AG10803 (cell line): ENCODE results near the gene MRS2.
A peak's percentile ranks its signal among the peaks of the same experiment; 100 is the strongest.

Source experiments
- DNase-seq: peaks from one replicate; pipeline ENCODE4 v3.0.0; 2010; ENCODE audit warnings: low read depth
- H3K4me3 ChIP-seq: 2 replicates; pipeline ENCODE4 v1.5.1; 2011; ENCODE audit warnings: mild to moderate bottlenecking, low read length, control low read depth
- TF ChIP-seq, protein P1 (sequence below): conservative IDR thresholded peaks from 2 replicates; pipeline ENCODE4 v1.5.1; 2011; ENCODE audit warnings: mild to moderate bottlenecking, low read length, control low read depth, inconsistent platforms

MRS2 gene, protein sequence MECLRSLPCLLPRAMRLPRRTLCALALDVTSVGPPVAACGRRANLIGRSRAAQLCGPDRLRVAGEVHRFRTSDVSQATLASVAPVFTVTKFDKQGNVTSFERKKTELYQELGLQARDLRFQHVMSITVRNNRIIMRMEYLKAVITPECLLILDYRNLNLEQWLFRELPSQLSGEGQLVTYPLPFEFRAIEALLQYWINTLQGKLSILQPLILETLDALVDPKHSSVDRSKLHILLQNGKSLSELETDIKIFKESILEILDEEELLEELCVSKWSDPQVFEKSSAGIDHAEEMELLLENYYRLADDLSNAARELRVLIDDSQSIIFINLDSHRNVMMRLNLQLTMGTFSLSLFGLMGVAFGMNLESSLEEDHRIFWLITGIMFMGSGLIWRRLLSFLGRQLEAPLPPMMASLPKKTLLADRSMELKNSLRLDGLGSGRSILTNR

DNA sequence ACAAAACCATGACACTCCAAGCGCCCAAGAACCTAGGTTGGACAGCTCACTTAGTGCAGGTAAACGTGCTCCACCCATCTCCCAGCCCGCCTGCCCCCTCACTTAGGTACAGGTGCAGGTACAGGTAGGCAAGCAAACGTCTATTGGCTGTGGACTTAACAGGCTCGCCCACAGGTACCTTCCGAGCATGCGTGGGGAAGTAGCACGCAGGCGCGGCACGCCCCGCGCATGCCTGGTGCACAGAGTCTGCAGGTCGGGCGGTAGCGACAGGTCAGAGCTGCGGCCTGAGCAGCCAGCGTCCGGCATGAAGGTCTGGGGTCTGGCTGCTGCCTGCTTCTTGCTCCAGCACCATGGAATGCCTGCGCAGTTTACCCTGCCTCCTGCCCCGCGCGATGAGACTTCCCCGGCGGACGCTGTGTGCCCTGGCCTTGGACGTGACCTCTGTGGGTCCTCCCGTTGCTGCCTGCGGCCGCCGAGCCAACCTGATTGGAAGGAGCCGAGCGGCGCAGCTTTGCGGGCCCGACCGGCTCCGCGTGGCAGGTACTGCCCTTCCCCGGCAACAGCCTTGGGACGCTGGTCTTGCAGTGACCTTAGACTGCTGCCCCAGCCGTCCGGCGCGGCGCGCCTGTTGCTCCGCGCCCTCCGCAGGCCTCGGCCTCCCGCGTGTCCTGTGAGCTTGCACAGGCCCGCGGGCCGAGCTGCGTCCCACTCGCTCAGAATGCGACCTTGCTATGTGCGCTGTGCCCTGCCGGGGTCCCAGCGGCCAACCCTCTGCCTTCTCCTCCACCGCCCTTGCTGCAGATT, at the start of gene MRS2:
Gene MRS2 (plus strand): TSS at position 240 of the 804 bp plus-strand sequence. CDS start 111 bp downstream, at position 351.
- TF ChIP-seq, protein P1, sequence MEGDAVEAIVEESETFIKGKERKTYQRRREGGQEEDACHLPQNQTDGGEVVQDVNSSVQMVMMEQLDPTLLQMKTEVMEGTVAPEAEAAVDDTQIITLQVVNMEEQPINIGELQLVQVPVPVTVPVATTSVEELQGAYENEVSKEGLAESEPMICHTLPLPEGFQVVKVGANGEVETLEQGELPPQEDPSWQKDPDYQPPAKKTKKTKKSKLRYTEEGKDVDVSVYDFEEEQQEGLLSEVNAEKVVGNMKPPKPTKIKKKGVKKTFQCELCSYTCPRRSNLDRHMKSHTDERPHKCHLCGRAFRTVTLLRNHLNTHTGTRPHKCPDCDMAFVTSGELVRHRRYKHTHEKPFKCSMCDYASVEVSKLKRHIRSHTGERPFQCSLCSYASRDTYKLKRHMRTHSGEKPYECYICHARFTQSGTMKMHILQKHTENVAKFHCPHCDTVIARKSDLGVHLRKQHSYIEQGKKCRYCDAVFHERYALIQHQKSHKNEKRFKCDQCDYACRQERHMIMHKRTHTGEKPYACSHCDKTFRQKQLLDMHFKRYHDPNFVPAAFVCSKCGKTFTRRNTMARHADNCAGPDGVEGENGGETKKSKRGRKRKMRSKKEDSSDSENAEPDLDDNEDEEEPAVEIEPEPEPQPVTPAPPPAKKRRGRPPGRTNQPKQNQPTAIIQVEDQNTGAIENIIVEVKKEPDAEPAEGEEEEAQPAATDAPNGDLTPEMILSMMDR, result no peak
- DNase-seq, result peak; percentile 68
- peak within 1 kb of the TSS; percentile 95 for H3K4me3 ChIP-seq

DNA sequence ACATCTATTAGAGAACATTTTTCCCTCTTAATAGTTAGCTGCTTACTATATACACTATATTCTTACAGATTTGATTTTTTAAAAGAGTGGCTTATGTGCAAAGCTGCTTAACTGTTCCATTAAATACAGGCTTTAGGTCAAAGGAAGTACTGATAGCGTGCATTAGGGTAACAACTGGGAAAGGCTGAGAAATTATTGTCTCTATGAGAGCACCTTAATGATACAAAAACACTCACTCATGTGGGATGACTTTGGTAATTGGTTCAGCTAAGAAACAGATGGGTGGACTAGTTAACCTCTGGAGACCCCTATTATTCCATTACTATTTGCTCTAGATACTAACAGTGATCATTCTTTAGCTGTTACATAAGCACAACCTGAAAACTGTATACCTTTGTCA, 48.9 kb upstream of the MRS2 start:
- no peak overlapping the region for H3K4me3 ChIP-seq
- TF ChIP-seq, protein P1, result no peak
- no peak for DNase-seq

DNA sequence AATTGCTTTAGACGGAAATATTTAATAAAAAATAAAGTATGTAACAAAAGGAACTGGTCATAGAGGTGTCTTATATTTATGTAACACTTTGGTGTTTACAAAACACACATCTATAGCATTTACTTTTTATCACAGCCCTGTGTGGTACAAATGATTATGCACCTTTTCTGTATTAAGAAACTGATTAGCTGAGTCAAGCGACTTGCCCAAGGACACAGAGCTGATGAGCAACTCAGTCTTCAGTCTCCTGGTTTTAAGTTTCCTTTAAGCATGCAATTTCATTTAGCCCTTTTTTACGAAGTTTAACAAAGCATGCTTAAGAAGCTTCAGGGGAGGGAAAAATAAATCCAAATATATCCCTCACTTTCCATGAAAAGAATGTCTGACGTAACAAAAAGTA, 47.3 kb upstream of the MRS2 start:
- TF ChIP-seq, protein P1, result no peak
- no peak for DNase-seq
- no peak overlapping the region for H3K4me3 ChIP-seq

DNA sequence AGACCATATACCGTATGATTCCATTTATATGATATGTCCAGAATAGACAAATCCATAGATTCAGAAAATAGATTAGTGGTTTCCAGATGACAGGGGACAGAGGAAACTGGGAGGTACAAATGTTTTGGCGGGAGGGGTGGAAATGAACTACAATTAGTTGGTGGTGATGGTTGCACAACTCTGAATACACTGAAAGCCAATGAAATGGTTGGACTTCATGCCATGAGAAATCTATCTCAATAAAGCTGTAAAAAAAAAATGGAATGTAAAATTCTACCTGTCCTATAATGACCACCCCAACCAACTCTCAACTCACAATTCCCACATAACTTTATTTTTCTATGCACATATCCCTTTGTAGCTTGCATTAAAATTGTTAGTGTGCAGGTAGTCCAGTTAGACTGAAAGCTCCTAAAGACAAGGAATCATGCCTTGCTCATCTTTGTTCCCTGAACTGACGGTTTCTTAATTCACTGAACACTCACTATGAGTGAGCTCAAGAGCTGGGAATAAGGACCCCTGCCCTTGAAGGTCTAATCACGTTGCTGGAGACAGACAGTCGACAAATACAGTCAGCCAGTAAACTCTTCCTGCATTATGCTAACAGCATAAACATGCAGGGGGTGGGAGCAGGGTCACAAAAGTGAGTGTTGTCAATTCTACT, 46.3 kb upstream of the MRS2 start:
- TF ChIP-seq, protein P1, result no peak
- no peak overlapping the region for H3K4me3 ChIP-seq
- DNase-seq, result no peak

DNA sequence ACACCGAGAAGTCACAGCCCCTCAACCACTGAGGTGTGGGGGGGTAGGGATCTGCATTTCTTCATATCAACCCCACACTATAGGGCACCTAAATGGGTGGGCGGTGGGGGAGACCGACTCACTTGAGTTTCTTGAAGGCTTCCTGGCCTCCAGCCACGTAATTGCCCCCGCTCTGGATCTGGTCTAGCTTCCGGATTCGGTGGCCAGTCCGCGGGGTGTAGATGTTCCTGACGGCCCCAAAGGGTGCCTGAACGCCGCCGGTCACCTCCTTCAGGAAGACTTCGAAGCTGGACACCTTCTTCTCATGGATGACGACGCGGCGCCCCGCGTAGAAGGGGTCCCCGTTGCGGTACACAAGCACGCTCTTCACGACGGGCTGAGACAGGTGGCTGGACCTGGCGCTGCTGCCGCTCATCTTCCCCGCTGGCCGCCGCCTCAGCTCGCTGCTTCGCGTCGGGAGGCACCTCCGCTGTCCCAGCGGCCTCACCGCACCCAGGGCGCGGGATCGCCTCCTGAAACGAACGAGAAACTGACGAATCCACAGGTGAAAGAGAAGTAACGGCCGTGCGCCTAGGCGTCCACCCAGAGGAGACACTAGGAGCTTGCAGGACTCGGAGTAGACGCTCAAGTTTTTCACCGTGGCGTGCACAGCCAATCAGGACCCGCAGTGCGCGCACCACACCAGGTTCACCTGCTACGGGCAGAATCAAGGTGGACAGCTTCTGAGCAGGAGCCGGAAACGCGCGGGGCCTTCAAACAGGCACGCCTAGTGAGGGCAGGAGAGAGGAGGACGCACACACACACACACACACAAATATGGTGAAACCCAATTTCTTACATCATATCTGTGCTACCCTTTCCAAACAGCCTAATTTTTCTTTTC, 45.2 kb upstream of the MRS2 start, which contains the start of gene DCDC2:
Gene DCDC2 (minus strand): TSS at position 724 of the 883 bp plus-strand sequence. CDS start 309 bp downstream, at position 415.
- TF ChIP-seq, protein P1, result no peak
- H3K4me3 ChIP-seq, result peak within 1 kb of the TSS; percentile 24; the same call in 1 of the 2 replicates
- no peak for DNase-seq

DNA sequence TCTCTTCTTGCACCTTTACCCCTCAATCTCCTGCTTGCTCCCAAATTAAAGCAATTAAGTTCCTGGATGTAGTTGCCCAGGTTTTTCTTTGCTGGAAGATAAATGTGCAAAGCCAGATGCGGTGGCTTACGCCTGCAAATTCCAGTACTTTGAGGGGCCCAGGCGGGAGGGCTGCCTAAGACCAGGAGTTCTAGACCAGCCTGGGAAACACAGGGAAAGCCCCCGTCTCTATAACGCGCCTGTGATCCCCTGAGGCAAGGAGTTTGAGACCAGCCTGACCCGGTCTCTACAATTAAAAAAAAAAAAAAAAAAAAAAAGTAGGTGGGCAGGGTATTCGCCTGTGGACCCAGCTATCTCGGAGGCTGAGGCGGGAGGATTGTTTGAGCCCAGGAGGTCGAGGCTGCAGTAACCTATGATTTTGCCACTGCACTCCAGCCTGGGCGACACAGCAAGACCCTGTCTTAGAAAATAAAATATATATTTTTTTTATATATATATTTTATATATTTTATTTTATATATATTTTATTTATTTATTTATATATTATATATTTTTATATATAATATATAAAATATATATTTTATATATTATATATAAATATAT, 44.4 kb upstream of the MRS2 start:
- DNase-seq, result no peak
- no peak overlapping the region for H3K4me3 ChIP-seq
- TF ChIP-seq, protein P1, result no peak
